ENCODE data around the gene SORCS2. TPM values are rescaled to one million over a fixed set of nuclear protein-coding genes. Genes with fewer than 3 reads are reported as not detected.

Gene SORCS2
- total RNA-seq, 1 experiment from 2014 or later: not detected

DNA sequence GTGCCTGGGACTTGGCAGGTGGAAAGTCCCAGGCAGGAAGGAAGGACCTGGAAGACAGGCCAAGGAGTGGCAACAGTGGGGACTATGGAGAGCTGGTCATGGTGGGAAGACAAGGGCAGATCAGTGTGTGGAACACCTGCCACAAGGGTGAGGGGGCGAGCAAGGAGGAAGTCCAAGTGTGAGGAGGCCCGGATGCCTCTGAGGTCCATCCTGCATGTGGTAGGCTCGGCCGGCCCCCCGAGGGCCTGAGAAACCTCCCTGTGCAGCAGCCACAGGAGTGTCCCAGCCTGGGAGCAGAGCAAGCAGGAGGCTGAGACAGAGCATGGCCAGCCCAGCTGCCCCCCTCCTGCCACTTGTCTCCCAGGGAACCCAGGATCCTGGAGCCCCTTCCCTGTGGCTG lies 282.9 kb downstream of the SORCS2 start:
- TF ChIP-seq, protein P1, sequence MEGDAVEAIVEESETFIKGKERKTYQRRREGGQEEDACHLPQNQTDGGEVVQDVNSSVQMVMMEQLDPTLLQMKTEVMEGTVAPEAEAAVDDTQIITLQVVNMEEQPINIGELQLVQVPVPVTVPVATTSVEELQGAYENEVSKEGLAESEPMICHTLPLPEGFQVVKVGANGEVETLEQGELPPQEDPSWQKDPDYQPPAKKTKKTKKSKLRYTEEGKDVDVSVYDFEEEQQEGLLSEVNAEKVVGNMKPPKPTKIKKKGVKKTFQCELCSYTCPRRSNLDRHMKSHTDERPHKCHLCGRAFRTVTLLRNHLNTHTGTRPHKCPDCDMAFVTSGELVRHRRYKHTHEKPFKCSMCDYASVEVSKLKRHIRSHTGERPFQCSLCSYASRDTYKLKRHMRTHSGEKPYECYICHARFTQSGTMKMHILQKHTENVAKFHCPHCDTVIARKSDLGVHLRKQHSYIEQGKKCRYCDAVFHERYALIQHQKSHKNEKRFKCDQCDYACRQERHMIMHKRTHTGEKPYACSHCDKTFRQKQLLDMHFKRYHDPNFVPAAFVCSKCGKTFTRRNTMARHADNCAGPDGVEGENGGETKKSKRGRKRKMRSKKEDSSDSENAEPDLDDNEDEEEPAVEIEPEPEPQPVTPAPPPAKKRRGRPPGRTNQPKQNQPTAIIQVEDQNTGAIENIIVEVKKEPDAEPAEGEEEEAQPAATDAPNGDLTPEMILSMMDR (IDR thresholded peaks at IDR 0.05; ENCODE audit: unreplicated experiment): no peak
- peaks cover 98% of the 10 kb centered on the region for H3K27me3 Mint-ChIP-seq (ENCODE audit: unreplicated experiment)
- BruUV-seq (replicated peaks): no TSS peak

DNA sequence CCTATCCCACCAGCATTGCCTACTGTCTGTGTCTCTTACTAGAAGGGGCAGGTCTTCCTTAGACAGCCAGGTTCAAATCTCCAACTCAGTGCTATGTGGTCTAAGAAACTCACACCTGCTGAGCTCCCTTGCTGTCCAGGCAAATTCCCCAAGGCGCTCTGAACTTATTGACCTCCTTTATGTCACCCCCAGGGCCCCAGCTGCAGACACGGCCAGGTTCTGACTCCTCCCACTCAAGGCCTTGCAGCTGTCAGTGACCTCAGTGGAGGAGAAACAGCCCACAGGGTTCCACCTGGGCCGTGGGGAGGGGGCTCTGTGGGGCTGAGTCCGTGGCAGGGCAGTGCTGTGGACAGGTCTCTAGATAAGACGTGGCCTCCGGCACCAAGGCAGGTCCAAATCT lies 284.5 kb downstream of the SORCS2 start:
- CTCF ChIA-PET: no interaction called here
- no peak for DNase-seq
- Mint-ChIP-seq H3K9me3 (ENCODE audit: low read depth, unreplicated experiment) (no peaks in the 10 kb centered on the region), H3K4me3 (ENCODE audit: low read depth, unreplicated experiment) (no peak overlapping the region), H3K4me1 (ENCODE audit: low read depth, unreplicated experiment) (no peaks in the 10 kb centered on the region), H3K27me3 (ENCODE audit: unreplicated experiment) (peaks cover 96% of the 10 kb centered on the region), H3K36me3 (ENCODE audit: insufficient read depth, unreplicated experiment) (no peaks in the 10 kb centered on the region), H3K27ac (ENCODE audit: unreplicated experiment) (no peak overlapping the region)
- intact Hi-C loops (cut with micrococcal nuclease; ENCODE audit: unreplicated experiment): no loop called here
- no TSS peak for BruUV-seq (replicated peaks)
- TF ChIP-seq, protein P1 (IDR thresholded peaks at IDR 0.05; ENCODE audit: unreplicated experiment): no peak

More for the DNA sequence above, 282.9 kb downstream of the SORCS2 start:
- CTCF ChIA-PET: interaction anchor here (0.7 kb wide), 1 partner anchor 20 kb away, joined by 3 read pairs; no protein-coding TSS in a partner anchor
- Mint-ChIP-seq H3K4me3 (ENCODE audit: low read depth, unreplicated experiment) (no peak overlapping the region), H3K9me3 (ENCODE audit: low read depth, unreplicated experiment) (no peaks in the 10 kb centered on the region), H3K36me3 (ENCODE audit: insufficient read depth, unreplicated experiment) (no peaks in the 10 kb centered on the region), H3K27ac (ENCODE audit: unreplicated experiment) (no peak overlapping the region), H3K4me1 (ENCODE audit: low read depth, unreplicated experiment) (no peaks in the 10 kb centered on the region)
- intact Hi-C loops (cut with micrococcal nuclease; ENCODE audit: unreplicated experiment): no loop called here
- DNase-seq: no peak

DNA sequence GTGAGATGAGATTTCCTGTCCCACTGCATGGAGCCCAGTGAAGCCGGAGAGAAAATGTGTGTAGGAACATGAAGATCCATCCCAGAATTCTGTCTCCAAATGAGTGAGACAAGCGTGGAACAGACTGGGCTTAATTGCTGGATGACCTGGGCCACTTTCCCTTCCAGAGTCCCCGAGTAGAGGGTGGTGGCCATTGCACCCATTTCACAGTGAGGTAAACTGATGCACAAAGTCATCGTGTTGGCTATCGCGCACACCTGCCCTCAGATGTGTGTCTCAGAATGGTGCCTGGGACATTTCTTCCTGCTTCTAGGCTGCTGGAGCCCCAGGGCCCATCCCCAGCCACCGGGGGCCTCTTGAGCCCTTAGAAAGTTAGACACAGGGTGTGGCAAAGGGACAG lies 285.4 kb downstream of the SORCS2 start:
- DNase-seq: no peak
- CTCF ChIA-PET: no interaction called here
- no peaks in the 10 kb centered on the region for H3K4me1 Mint-ChIP-seq (ENCODE audit: low read depth, unreplicated experiment)
- TF ChIP-seq, protein P1 (IDR thresholded peaks at IDR 0.05; ENCODE audit: unreplicated experiment): no peak
- no TSS peak for BruUV-seq (replicated peaks)
- no peaks in the 10 kb centered on the region for H3K9me3 Mint-ChIP-seq (ENCODE audit: low read depth, unreplicated experiment)
- intact Hi-C loops (cut with micrococcal nuclease; ENCODE audit: unreplicated experiment): no loop called here
- H3K36me3 Mint-ChIP-seq (ENCODE audit: insufficient read depth, unreplicated experiment): no peaks in the 10 kb centered on the region
- no peak overlapping the region for H3K27ac Mint-ChIP-seq (ENCODE audit: unreplicated experiment)
- H3K4me3 Mint-ChIP-seq (ENCODE audit: low read depth, unreplicated experiment): no peak overlapping the region
- H3K27me3 Mint-ChIP-seq (ENCODE audit: unreplicated experiment): peaks cover 87% of the 10 kb centered on the region

DNA sequence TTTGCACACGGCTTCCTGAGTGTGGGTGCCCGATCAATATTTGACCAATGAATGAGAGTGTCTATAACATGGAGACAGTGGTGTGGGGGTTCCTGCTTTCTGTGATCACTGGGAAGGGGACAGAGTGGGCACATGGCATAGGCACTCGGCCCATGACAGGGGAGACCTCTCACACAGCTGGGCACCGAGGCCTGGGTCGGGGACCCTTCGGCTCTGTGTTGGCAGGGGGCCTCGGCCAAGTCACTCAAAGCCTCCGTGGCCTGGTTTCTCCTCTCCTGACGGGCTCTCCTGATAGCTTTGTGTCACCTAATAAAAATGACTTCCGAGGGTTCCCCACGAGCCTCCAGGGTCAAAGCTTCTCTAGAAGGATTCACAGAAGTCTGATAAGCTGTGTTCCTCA lies 286.3 kb downstream of the SORCS2 start:
- intact Hi-C loops (cut with micrococcal nuclease; ENCODE audit: unreplicated experiment): no loop called here
- no TSS peak for BruUV-seq (replicated peaks)
- DNase-seq: no peak
- H3K36me3 Mint-ChIP-seq (ENCODE audit: insufficient read depth, unreplicated experiment): no peaks in the 10 kb centered on the region
- peaks cover 86% of the 10 kb centered on the region for H3K27me3 Mint-ChIP-seq (ENCODE audit: unreplicated experiment)
- H3K9me3 Mint-ChIP-seq (ENCODE audit: low read depth, unreplicated experiment): no peaks in the 10 kb centered on the region
- H3K27ac Mint-ChIP-seq (ENCODE audit: unreplicated experiment): no peak overlapping the region
- TF ChIP-seq, protein P1 (IDR thresholded peaks at IDR 0.05; ENCODE audit: unreplicated experiment): no peak
- H3K4me3 Mint-ChIP-seq (ENCODE audit: low read depth, unreplicated experiment): no peak overlapping the region
- no peaks in the 10 kb centered on the region for H3K4me1 Mint-ChIP-seq (ENCODE audit: low read depth, unreplicated experiment)
- CTCF ChIA-PET: no interaction called here
